Activated gamma-delta T cell treated with anti-CD3 and anti-CD28 coated beads, Interleukin-2, amount 50 U/mL, for 16 hours (primary cell): ENCODE results near the gene SNAPC2.
"Not testable (repeated sequence)": the region's sequence is repeated elsewhere in the genome, so short reads cannot be mapped to it uniquely, and the experiment has no call there.

Source experiments
- DNase-seq: peaks from one replicate; pipeline ENCODE4 v3.0.0-alpha.2; 2020; ENCODE audit warnings: low read depth

Gene SNAPC2

DNA sequence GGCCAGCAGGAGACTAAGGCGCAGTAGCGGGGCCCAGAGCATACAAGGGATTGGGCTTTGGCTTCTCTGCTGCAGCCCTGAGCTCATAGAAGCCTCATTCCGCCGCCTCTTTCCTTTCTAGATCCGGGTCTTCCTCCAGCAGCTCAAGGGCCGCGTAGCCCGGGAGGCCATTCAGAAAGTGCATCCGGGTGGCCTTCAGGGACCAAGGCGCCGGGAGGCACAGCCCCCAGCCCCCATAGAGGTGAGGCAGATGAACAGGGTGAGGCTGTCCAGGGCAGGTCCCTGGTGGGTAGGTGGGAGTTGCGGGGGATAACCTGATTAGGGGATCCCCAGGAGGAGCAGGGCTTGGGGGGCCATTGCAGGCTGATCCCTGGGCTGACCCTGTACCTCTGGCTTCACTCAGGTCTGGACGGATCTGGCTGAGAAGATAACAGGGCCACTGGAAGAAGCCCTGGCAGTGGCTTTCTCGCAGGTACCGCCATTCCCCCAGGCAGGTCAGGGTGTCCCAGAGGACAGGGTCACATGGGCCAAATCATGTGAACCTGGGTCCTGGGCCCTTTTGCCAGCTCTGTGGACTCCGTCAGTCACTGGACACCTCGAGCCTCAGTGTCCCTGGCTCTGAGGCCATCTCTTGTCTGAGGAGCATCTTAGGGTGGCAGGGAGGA, 1.3 kb downstream of the SNAPC2 start:
- no peak for DNase-seq

DNA sequence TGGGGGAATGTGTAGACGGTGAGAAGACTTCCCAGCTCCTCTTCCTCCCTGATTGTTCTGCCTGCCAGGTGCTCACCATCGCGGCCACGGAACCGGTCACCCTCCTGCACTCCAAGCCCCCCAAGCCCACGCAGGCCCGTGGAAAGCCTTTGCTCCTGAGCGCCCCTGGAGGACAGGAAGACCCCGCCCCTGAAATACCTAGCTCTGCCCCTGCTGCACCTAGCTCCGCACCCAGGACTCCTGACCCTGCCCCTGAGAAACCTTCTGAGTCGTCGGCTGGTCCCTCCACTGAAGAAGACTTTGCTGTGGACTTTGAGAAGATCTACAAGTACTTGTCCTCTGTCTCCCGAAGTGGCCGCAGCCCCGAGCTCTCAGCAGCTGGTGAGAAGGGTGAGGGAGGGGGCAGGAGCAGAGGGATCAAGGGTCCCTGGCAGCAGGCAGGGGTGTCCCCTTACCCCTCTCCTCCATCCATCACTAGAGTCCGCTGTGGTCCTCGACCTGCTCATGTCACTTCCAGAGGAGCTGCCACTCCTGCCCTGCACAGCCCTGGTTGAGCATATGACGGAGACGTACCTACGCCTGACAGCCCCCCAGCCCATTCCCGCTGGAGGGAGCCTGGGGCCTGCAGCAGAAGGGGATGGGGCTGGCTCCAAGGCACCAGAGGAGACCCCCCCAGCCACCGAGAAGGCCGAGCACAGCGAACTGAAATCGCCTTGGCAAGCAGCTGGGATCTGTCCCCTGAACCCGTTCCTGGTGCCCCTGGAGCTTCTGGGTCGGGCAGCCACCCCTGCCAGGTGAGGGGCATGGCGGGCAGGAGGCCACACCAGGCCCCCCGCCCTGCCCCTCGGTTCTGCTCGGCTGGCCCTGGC, 2.1 kb downstream of the SNAPC2 start:
- no peak for DNase-seq

DNA sequence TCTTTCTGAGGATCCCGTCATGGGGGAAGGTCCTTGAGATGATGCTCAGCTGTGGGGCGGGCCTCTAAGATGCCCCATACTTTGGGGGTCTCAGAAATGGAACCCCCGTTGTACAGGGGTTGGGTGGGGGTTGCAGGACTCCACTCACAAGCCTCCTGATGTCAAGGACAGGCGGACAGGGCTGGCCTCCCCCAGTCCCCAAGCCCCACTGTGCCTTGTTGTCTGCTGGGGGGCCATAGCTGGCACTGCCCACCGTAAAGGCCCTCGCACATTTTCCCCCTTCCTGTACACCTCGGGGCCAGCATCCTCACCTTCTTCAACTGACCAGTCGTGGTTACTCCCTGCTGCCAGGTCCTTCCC, 2.7 kb downstream of the SNAPC2 start:
- no peak for DNase-seq

DNA sequence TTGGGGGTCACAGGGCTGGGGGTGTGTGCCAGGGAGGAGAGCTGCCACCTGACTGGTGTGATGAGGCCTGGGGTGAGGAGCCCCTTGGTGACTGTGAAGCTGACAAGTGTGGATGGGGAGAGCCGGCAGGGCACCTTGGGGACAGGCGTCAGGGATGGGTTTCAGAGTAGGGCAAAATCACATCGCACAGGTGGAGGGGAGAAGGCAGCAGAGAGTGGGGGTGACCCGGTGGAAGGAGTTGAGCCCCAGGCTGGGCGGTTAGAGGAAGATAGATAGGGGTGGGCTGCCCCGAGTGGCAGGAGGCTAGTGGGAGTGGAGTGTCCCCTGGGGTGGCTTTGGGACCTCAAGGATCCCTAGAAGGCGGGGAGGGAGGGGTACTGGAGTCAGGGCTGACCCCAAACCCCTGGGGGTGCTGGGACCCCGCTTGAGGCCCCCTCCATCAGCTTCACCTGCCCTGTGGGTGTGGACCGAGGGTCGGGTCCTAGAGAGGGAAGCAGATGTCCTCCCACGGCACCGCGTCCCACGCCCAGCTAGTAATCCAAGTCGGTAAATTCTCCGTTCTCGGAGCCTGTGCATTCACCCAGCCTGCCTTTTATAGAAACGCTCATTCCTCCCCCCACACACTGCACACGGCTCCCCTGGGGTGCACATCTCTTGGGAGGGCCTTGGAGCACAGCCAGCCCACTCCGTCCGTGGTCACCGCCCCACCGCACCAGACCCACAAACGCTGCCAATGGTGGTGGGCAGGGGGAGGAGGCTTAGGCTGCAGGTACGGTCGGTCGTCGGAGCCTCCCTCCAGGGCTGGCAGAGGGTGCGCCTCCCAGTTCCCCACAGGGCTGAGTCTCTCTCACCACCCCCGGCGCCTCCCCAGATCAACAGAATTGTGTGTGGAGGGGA, 3.4 kb downstream of the SNAPC2 start:
- no peak for DNase-seq

DNA sequence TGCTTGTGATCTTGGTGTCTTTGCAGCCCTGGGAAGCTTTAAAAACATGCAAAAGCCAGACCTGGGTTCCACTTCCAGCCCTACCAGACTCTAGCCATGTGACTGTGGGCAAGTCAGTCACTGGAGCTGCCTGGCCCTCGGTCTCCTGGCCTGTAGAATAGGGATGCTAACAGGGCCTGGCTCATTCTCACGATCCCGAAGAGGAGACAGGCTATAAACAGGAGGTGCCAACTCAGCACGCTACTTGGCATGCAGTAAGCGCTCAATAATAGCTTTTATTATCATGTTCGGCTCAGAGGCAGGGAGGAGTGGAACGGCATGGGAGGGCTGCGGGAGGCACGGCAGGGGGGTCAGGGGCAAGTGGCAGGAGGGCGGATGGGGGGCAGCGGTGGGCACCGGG, 4.1 kb downstream of the SNAPC2 start:
- no peak for DNase-seq

DNA sequence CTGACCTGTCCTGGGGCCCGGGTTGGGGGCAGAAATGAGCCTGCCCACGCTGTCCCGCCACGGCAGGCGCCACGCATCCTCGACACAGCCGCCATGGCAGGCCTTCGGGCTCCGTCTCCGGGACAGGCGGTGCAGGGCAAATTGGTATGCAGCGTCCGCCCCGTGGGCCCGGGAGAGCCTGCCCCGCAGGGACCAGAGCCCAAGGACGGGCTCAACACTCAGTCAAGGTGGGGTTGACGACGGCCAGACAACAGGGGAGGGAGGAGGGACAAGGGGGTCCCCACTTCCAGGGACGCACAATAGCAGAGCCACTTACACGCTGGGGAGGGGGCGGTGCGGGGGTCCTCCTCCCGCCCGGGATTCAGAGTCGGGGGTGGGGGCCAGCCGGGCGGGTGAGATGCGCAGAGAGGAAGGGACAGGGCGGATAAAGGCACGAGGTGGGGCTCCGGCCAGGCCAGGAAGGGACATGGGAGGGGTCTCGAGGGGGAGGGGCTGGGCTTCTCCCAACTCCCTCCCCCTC, 4.6 kb downstream of the SNAPC2 start:
- DNase-seq = no peak

DNA sequence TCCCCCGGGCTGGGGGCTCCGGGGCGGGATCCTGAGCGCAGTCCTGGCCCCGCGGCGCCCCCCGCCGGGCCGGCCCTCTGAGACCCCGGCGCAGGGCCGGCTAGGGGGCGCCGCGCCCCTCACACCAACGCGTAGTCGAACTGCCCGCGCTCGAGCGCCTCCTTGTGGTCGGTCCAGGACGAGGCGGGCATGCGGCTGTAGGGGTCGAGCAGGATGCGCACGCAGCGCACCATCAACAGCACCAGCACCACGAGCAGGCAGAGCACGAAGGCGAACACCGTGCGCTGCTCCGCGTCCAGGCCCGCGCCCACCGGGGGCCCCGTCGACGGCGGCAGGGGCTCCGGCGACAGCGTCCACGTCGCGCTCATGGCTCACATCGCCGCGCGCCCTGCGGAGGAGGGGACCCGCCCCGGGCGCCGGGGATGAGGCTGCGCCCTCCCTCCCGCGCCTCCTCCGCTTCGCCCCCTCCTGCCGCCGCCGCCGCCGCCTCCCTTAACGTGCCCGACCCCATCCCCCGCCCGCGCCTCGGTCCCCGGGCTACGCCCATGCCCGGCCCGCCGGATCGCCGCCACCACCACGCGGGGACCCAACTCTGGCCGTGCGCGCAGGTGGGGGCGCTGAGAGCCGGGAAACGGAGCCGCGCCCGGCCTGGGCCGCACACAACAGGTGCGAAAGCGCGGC, 5.2 kb downstream of the SNAPC2 start:
- peak; percentile 68 for DNase-seq

DNA sequence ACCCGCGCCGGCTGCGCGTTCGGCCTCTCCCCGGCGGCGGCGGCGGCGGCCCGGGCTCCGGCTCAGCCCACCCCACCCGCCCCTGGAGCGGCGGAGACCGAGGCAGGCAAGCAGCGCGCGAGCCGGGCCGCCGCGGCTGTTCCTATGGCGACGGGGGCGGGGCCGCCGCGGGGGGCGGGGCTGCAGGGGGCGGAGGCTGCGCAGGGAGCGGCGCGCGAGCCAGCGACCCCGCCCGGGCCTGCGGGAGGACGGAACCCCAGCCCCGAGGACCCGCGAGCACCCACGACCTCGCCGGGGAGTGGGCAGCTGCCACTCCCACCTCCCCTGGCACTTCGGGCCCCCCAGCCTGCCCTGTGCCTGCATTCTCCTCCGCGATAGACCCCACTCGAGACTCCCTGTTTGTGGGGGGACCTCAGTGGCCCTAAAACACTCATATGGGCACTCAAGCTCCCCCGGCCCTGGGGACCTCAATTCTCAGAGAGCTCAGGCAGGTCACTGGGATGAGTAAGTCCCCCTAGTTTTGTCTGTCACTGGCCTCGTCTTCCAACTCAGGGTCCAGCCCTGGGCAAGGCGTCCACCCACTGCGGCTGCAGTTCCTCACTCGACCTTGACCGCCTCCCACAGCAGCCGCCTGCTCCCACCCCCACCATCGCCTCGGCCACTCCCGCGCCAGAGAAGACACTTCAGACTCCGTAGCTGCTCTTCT, 6.0 kb downstream of the SNAPC2 start, which contains the start of gene CTXN1:
CTXN1 (minus strand) TSS at position 115 of the 706 bp plus-strand sequence. CDS start 597 bp downstream, outside the sequence.
- peak; percentile 58 for DNase-seq

DNA sequence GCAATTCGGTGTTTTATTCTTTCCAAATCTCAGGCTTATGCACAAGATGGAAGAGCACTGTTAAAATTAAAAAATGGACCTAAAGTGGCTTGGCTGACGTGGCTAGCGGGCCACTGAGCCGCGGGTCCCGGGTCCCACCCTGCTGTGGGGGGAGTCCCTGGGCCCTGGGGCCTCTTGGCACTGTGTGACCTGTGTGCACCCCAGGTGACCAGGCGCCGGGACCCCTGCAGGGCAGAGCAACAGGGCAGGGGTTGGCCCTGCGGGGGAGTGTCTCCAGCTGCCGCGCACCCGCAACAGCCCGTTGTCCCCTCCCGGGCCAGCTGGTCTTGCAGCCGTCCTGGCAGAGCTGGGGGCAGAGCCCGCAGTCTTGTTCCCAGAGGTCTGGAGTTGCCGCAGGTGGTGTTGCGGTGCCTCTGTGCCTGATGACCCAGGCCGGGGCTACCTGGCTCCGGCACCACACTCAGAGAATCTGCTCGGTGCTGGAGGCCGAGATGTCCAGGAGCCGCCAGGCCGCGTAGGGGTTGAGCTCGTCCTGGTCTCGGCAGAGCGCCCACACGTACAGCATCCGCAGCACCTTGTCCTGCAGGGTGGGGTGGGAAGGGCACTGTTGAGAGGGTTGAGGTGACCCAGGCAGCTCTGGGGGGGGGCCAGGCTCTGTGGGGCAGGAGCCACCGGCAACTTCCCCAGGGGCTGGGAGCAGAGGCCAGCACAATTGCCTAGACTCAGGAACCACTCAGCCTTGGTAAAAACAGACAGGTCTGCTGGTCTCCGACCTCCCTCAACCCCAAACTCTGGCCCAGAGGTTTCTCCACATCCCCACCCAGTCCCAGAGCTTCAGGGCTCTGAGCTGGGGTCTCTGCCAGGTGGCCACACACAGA, 6.8 kb downstream of the SNAPC2 start:
- DNase-seq = no peak

DNA sequence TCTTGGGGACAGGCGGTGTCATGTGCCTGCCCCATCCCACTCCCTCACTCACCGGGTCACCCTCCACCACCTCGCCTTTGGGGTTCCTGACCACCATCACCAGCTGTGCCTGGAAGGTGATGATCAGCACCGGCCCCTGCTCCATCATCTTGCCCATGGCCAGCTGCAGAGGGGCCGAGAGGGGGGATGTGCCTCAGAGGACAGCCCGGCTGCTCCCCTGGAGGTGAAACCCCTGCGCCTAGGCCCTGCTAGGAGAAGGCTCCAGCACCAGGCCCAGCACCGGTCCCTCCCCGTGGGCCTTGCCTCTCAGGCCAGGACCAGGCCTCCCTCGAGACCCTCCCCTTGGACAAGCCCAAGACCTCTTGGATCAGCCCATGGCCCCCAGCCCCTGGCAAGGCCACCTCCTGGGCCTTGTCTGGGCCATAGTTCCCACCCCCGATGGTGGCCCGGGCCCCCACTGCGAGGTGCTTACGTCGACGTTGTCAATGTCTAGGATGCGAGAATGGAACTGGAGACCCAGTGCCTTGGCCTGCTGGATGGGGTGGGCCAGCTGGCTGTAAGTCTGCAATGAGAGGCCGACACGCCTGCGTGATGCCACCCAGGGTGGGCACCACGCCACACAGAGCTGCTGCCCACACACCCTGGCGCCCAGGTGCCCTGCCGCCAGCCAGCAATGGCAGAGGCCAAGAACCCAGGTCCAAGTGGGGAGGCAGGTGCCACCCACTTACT, 7.6 kb downstream of the SNAPC2 start:
- DNase-seq = no peak

DNA sequence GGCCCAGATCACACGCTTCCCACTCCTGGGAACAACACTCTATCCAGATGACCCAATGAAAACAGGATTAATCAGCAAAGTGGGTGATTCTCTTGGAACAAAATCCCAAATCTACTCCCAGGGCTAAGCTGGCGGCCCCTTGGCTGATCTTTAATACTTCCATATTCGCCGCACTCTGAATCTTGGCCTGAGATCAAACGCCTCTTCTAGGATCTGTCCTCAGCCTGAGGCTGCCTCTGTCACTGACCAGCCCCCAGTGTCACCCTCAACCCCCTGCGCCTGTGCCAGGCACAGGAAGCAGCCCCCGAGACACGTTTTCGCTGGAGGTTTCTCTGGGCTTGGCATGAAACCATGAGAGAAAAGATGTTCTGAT, 8.2 kb downstream of the SNAPC2 start:
- DNase-seq = no peak

DNA sequence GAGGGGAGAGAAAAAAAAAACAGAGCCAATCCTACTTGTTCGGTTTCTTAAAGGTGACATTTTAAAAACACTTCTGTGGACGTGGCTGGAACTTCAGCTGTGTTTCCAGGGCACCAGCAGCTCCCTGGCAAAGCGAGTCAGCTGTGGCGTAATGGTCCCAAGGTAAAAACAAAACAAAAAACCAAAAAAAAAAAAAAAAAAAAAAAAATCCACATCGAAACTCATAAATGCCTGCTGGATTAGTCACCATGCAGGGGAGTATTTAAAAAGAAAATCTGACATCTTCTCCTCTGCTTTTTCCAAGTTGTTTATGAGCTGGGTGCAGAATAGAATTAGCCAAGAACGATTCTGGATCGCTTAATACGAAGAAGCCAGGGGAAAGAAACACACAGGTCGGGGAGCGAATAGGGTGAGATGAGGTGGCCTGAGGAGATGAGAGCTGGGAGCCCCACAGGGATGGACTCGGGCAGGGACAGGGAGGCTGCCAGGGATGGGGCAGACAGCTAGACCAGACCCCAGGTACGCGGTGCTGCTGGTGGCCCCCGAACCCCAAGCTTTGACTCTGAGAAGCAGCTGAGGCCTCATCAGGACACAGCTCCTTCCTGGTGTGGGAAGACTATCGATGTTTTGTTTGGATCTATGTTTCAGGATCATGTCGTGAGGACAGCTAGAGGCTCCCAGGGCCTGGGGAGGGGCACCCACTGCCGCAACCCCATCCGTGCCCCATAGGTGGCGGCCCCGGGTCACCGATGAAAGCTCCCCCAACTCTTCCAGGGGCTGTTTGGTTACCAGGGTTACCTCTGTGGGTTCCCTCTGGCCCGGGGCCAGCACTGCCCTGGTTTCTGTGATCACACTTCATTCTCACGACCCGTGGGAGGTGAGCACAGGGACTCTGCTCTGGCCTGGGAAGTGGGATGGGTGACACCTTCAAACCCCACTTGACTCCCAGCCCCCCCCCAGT, 8.9 kb downstream of the SNAPC2 start:
- peak; percentile 67 for DNase-seq

DNA sequence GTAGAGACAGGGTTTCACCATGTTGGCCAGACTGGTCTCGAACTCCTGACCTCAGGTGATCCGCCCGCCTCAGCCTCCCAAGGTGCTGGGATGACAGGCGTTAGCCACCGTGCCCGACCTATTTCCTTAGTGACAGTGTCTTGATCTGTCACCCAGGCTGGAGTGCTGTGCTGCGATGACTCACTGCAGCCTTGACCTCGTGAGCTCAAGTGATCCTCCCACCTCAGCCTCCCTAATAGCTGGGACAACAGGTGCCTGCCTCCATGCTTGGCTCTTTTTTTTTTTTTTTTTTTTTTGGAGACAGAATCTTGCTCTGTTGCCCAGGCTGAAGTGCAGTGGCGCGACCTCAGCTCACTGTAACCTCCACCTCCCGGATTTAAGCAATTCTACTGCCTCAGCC, 9.9 kb downstream of the SNAPC2 start:
- DNase-seq = not testable (repeated sequence)

DNA sequence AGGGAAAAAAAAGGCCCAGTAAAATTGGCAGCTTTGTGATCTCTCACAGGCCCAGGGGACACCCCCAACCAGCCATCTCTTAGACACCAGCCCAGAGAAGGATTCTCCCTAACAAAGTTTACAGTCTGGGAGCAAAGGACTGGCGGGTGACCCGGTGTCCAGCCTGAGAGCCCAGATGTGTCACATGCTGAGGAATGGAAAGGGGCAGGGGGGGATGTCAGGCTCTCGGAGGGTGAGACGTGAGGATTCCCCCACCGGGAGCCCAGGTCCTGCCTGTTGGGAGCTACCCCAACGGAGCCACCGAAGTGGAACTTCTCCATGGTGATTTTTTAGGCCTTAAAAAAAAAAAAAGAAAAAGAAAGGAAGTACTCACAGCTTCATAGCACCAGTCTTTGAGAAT, 10.6 kb downstream of the SNAPC2 start:
- DNase-seq = no peak

DNA sequence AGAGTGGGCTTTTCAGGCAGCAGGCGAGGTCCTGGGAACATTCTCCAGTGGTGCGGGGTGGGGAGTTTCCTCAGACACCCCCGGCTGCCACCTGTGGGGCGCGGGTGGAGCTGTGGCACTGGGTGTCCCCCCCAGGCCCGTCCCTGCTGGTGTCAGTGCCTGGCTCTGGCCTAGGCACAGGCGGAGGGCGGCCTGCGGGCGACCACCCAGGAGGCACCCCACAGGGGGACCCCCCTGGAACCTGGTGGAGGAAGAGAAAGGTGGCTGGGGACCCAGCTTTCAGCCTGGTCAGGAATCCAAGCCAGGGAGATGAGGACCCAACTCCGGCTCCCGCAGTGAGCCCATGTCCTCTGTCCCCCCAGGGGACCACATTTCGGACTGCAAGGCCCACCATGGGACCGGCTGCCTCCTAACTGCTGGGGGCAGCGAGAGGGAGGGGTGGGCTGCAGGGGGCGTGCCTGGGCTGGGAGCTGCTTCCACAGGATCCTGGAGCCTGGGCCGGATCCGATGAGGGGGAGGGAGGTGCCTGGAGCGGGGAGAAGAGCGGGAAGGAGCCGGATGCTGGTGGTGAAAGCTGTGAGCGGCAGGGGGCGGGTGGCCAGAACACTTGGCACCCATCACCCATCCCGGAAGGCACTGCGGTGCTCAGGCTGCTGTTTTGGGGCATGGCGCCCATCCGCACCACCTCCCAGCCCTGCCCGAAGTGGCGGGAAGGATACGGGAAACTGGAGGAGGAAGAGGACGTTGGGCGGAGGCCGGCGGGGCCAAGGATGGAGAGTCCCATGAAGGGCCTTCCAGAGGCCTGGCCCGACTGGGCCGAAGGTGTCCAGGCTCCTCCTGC, 11.3 kb downstream of the SNAPC2 start:
- no peak for DNase-seq

DNA sequence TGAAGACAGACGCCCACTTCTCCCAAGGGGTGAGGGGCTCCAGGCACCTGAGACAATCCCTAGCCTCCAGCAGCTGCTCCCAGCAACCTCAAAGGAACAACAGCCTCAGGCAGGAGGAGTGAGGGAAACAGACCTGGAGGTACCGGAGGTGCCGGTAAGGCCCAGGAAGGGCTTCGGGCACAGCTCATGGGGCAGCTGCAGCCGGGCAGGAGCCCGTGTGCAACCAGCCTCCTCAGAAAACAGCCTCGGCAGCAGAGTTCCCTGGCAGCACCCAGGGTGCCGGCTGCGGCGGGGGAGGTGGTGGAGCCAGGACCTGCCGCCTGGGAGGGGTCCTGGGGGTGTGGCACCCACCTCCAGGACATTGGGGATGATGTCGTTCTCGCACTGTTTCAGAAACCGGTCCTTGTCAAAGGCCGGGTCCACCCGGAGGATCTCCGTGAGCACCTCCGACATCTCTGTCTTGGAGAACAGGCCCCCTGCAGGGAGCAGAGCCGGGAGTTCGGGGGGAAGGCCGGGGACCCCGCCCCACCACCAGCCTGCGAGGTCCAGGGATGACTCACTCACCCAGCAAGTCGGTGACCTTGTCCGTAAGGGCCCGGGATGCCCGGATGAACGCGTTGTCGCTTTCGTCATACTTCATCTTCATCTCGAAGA, 12.3 kb downstream of the SNAPC2 start:
- no peak for DNase-seq

DNA sequence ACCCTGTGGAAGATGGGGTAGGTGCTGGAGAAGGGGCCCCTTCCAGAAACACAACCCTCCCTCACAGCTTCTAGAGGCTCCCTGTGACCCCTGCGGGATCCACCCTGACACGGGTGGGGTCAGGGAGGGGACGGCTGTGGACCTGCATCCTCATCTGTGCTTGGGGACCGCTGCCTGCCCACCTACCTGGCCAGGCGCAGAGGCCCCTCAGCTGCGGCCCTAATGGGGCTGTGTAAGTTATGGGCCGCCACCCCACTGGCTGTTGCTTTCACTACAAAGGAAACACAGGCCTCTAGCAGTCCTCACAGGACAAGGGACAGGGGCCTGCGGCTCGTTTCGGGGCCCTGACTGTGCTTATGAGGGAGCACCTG, 12.8 kb downstream of the SNAPC2 start:
- DNase-seq = no peak
